Activated CD4-positive, alpha-beta T cell treated with anti-CD3 and anti-CD28 coated beads, Interleukin-2, amount 50 U/mL, for 24 hours (primary cell): ENCODE data around the gene PCNX3.

Experiments used
- DNase-seq, 2 donors: peaks; one replicate each; pipeline ENCODE4 v3.0.0-alpha.2; 2020; ENCODE audit warnings: low read depth in 1 of 2, low spot score in 1 of 2

PCNX3 gene

DNA sequence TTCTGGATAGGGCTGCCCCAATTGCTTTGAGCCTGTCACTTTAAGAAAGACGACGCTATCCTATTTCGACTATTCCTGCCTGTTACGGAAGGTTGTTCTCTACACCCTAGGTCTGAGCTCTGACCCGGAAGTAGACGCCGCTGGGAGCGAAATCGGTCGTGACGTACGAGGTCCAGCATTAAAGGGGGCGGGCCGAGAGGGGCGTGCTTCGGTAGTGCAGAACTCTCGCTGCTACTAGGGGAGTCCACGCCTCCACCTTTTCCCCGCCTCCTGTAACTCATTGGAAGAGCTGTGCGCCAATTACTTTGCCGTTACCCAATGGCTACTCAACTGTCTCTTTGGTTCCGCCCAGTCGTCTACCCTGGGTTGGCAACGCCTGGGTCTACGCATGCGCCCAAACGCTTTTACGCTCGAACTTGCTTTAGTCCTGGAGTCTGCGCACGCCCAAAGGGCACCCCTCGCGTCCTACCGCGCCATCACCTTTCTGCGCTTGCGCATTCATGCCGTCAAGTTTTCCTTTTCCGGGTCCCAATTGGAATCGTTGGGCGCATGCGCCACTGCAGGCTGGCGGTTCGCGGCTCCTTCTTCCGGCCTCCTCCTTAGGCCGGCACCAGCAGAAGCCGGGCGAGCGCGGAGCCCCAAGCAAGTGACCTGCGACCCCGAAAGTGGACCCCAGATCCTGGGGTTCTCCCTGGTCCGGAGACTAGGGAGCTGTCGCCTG, at the start of gene PCNX3:
Gene PCNX3, plus strand, starts transcription at position 548 of the 721 bp plus-strand sequence. CDS start 536 bp downstream, outside the sequence.
- DNase-seq: peak; percentile 98 to 100

DNA sequence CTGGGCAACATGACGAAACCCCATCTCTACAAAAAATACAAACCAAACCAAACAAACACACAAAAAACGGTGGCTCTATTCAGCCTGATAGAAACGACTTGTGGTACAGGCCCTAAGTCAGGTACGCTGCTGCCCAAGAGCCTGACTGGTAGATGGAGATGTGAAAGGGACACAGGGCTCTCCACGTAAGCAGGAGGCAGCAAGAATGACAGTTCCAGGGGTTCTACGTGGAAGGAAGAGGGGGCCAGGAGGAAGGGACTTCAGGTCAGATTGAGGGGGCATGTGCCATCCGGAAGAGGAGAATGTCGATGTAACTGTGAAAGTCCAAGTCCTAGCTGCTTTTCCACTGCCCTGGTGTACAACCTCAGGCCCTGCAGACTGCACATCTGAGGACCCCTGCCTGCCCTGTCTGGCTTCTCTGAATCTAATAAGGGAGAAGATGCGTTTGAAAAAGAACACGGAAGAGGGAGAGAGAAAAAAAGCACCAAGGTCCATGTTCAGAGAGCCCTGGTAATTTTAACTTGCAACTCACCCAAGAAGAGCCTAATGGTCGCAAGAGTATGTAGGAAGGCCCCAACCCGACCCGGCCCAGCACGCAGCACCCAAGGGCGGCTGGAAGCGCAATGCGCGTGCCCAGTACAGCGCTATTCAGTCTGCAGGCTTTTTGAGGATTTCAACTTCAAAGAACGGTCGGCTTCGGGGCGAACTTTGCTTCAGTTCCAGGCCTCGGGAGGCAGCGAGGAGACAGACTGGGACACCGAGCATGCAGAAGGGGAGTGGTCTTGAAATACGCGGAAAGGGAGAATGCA, 46.2 kb upstream of the PCNX3 start:
- peak in 1 of 2 donors; percentile 57 for DNase-seq

DNA sequence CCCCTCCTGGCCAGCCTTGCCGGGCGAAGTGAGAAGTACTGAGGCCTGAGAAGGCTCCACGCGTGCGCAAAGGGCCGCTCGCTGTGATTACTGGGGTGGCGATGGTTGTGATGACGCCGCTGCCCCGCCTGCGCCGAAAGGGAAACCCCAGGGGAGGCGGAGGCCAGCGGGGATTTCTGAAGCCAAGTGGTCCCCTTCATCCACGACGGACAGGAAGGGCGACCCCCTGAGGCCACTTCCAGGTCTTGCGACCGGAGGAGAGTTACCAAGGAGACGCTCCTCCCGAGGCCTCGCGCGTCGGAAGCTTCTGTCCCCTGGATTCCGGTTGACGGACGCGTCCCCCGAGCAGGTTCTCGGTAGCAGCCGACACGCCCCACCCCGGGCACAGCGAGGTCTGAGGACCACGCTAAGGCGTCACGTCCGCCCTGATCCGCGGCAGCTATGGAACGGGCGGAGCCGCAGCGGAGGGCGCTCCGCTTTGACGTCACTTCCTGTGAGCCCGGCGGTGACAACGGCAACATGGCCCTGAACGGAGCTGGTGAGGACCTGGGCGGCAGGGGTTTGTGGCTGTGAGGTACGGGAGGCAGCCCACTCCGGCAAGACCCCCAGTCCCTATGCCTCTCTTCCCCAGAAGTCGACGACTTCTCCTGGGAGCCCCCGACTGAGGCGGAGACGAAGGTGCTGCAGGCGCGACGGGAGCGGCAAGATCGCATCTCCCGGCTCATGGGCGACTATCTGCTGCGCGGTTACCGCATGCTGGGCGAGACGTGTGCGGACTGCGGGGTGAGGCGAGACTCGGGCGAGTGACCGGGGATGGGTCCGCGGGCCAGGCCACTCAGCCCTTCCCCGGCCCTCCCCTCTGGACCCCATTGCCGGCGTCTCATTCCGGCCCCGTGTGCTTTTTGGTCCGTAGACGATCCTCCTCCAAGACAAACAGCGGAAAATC, 45.3 kb upstream of the PCNX3 start, which contains the start of gene ZNRD2:
Gene ZNRD2, plus strand, starts transcription at position 505 of the 946 bp plus-strand sequence. Its CDS starts 15 bp downstream, at position 520.
- DNase-seq: peak; percentile 95 to 97

DNA sequence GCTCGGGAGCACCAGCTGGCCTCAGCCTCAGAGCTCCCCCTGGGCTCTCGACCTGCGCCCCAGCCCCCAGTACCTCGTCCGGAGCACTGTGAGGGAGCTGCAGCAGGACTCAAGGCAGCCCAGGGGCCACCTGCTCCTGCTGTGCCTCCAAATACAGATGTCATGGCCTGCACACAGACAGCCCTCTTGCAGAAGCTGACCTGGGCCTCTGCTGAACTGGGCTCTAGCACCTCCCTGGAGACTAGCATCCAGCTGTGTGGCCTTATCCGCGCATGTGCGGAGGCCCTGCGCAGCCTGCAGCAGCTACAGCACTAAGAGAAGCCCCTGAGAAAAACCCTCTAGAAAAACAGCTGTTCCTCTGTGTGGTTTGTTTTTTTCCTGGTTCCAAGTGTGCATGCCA, 44.2 kb upstream of the PCNX3 start:
- DNase-seq: no peak

DNA sequence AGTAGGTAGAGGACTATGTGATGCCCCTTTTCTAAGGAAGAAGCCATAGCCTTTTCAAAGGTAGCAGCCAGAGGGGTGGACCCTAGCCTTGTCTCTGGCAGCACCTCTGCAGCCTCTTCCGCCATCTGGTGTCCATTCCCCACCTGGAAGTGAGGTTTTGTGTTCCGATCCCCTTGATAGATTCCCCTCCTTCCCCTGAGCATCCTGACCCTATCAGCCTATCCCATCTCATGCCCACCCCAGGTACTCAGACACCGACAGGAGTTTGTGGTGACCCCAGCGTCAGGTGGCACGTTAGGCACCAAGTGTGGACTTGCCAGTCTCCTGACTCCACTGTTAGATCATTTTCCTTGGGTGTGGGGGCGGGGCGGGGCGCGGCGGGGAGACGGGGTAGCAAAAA, 43.6 kb upstream of the PCNX3 start:
- no peak for DNase-seq

DNA sequence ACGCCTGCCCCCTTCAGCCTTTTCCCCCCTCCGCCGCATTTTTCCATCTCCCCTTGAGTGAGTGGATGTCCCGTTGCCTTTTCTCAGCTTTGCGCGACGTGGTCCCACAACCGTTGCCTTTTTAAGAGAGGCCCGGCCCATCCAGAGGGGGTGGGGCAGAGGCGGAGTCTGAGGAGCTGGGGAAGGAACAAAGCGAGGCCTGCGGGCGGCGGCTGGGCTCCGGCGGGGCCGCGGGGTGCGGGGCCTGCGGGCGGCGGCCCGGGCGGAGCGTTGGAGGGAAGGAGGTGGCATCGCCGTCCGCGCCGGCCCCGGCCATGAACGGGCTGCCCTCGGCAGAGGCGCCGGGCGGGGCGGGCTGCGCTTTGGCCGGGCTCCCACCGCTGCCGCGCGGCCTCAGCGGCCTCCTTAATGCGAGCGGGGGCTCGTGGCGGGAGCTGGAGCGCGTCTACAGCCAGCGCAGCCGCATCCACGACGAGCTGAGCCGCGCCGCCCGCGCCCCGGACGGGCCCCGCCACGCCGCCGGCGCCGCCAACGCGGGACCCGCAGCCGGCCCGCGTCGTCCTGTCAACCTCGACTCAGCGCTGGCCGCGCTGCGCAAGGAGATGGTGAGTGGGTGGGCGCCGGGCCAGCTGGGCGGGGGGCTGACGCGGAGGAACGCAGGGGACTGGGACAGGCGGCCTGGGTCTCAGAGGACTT, 43.1 kb upstream of the PCNX3 start, which contains the start of gene FAM89B:
Gene FAM89B, plus strand, starts transcription at position 183 of the 696 bp plus-strand sequence. Its CDS starts 132 bp downstream, at position 315.
- DNase-seq: peak; percentile 65 to 84

DNA sequence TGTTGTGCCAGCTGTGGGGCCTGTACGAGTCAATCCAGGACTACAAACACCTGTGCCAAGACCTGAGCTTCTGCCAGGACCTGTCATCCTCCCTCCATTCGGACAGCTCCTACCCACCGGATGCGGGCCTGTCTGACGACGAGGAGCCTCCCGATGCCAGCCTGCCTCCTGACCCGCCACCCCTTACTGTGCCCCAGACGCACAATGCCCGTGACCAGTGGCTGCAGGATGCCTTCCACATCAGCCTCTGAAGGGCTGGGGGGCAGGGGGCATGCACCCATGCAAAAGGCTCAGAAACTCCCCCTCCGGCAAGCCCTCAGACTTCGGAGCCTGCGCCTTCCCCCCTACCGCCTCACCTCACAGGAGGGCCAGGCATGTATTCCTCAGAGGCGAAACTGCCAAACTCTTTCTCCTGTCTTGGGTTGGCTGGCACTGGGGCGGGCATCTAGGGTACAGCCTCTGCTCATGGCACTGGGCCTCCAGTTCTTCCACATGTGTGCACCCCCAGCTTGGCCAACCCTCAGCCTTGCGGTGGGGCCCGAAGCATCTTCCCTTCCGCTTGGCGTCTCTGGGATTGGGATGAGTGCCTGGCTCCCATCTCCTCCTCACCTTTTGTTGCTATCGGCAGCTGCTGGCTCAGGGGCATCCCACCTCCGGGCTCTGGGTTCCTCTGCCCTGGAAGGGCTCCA, 42.0 kb upstream of the PCNX3 start:
- DNase-seq: no peak

DNA sequence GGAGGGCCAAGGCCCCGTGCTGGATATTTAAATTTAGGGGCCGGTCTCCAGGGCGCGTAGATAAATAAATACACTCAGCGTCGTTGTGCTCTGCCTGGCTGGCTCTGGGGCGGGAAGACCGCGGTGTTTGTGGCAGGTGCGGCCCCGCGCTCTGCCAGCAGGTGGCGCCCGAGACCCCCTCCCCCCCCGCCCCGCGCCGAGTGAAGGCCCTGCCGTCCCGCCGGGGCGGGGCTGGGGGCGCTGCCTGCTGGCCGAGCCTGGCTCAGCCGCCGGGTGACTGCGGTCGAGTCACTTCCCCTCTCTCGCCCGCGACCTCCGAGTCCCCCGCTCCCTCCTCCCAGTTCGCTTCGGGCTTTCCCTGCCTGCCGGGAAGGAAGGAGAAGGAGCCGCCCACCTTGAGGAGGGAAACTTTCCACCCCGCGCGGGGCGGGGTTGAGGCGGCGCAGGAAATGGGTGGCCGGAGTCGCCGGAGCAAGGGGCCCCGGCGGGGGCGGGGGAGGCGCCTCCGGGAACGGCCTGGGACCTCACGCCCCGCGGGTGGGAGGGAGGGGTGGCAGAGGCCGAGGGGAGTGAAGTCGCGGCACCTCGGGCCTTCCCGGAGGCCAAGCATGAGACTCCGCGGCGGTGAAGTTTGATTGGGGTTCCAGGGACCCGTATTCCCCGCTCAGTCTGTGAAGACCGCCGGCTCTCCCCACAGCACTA, 41.3 kb upstream of the PCNX3 start:
- DNase-seq: peak; percentile 69 to 79

DNA sequence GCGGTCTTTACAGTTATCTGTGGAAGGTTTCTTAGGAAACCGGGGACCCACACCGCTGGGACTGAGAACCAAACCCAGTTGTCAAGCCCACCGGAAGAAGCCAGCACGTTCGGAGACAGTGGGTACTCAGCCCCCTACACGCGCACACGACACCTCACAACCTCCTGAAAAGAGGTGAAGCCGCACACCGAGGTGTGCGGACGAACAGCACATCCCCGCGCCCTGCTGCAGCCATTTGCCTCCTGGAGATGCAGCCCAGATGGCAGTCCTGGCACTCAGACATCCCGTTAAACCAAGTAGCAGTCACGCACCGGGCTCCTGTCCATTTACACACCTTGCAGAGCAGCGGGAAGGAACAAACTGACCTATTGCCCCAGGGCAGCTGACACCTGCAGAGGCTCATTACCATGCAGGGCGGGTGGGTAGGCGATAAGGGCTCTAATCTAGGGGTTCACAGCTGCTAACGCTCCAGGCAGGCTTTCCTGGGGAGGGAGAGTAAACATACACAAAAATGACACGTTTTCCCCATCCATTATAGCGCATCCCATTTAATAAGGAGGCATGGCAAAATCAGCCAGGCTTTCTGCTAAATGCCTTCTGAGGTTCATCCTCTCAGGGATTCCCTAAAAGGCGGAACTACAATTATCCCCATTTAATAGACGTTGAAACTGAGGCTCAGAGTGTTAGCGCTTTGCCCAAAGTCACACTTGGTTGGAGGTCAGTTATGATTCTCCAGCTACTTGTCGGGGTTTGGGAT, 40.6 kb upstream of the PCNX3 start:
- no peak for DNase-seq

DNA sequence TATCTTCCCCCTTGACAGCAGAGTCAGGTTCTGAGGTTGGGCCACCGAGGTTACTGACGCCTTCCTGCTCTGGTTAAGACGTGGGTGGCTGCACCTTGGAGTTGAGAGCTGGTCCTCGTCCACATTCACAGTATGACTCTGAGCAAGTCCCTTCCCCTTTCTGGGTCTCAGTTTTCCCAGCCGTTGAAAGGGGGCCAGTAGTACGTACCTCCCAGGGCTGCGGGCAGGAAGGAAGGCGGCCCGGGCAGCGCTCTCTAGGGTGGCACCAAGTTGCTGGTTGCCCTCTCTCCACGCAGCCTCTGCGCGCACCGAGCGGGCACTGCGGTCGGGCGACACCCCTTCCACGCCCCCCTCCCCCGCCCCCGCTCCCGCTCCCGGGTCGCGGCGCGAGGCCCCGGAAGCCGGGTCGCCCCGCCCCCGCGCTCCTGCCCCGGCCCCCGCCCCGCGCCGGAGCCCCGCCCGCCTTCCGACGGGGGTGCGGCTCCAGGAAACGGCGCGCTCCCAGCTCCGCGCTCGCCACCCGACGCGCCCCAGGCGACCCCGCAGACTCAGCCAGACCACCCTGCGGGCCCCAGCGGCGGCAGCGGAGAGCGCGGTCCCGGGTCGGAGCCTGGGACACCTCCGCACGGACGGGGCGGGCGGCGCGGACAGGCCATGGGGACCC, 39.9 kb upstream of the PCNX3 start, which contains the start of gene EHBP1L1:
Gene EHBP1L1, plus strand, starts transcription at position 486 of the 664 bp plus-strand sequence. CDS start 250 bp downstream, outside the sequence.
- DNase-seq: no peak

DNA sequence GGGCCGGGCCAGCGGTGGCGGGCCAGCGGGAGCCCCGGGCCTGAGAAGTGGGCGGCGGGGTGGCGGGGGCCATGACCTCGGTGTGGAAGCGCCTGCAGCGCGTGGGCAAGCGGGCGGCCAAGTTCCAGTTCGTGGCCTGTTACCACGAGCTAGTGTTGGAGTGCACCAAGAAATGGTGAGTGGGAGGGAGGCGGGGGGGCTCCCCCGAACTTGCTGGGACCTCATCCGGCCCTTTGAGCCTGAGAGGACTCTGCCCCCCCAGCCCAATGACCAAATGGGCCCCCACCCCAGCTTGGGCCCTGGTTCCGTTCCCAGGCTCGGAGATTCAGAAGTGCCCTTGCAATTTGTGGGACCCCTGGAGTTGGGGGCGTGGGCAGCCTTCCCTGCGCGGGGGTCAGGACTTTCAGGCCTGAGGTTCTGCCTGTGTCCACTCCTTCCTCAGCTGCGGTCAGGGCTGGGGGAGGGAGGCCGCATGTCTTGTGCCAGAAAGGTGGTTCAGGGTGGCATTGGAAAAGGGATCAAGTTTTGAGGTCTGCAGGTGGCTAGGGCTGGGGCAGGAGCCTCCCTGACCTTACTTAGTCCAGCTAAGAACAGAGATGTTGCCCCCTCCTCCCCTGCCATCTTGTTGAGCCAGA, 39.2 kb upstream of the PCNX3 start:
- DNase-seq: no peak

DNA sequence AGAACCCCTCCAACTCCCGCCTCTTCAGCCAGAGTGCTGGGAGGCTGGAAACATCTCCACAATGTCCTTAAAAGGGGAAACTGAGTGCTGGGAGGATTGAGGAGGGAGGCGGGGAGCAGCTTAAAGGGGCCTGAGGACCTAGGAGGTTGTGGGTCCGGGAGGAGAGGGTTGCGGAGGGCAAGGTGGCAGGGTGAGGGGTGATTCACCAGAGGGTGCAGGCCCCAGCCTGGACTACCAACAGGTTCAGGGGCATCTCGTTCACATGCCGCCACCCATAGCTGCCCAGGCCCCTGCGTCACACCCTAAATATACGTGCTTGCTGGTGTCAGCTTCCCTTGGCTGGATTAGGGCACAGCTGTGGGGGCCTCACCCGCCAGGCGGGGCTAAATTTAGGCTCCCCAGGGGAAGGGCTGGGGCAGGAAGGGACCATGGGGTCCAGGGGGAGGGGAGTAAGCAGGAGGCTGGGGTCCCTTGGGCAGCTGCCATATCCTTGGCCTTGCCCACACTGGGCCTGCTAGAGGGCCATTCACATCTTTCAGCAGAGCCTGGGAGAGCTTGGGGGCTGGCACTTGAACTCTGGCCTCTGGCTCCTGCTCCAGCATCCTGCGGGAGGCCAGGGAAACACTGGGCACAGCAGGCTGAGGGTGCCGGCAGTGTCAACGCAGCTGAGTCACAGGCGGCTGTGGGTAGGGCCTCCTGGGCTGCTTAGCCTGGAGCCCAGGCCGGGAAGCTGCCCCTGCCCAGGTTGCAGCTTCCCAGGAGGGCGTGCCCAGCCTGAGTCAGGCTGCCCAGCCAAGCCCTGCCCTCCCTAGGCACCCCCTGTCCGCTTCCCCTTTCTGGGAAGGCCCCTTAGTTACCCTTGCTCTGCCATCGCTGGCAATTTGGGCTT, 38.5 kb upstream of the PCNX3 start:
- DNase-seq: no peak

DNA sequence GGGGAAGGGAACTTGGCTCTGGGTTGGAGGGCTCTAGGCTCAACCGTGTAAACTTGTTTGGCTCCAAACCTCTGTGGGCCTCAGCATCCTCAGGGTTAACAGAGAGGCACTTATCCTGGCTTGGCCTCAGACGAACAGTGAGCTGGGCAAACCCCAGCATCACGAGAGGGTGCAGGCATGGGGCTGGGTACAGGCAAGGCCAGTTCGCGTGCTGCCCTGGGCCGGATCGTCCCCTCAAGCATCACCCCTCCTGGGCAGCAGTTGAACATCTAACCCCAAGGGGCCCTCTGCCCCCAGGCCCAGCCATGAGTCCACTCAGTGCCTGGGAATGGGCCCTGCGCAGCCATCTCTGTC, 37.8 kb upstream of the PCNX3 start:
- no peak for DNase-seq

DNA sequence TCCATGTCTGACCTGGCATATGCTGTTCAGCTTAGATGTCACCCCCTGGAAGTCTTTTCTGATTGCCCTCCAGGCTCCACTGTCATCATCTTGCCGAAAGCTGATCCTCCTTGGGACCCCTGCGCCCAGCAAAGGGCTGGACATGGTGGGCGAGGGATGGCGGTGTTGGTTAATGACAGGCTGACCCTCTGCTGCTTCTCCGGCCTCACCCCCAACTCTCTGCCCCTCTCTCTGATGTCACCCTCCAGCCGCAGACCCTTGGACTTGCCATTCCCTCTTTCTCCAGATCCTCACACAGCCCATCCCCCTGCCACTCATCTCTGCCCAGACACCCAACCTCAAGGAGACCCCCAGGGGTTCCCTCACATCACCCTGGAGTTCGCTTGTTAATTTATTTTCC, 37.4 kb upstream of the PCNX3 start:
- DNase-seq: no peak

DNA sequence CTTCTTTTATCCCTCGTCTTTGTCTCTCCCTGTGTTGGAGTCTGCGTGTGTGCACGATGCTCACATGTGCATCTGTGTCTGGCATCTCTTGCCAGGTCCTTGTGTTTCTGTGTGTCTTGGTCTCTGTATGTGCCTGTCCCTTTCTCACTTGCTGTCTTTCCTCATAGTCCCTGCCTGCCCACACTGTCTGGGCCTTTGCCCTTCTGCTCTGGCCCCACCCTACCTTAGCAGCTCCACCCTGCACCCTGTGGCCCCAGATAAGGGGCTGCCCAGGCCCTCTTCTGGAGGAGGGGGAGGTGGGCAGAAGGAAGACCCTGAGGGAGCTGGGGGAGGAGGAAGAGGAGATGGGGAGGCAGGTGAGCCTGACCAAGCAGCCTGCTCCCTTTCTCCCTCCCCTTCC, 36.9 kb upstream of the PCNX3 start:
- DNase-seq: no peak

DNA sequence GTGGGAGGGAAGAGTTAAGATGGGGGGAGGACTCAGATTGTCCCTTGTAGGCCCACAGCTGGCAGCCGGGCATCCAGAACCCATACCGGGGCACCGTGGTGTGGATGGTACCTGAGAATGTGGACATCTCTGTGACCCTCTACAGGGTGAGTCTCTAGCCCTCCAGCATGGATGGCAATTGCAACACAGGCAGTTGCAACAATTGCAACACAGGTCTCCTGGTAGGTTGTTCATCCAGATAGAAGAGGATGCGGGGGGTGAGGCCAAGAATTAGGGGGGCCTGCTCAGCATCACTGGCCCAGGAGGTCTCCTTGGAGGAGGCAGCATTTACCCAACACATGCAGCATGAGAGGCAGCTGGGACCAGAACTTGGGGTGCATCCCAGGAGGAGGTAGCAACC, 36.3 kb upstream of the PCNX3 start:
- DNase-seq: no peak
